Measurements from ENCODE around the gene ST6GALNAC6. TPM values are rescaled to one million over a fixed set of nuclear protein-coding genes. Genes with fewer than 3 reads are reported as not detected.
A peak's percentile ranks its signal among the peaks of the same experiment; 100 is the strongest.

Gene ST6GALNAC6
- total RNA-seq, 1 donor from 2014 or later = 77.0 TPM

- Mint-ChIP-seq H3K4me3 (ENCODE audit: unreplicated experiment) (peak overlapping the region; percentile 97), H3K4me1 (ENCODE audit: unreplicated experiment) (peaks cover 34% of the 10 kb centered on the region), H3K9me3 (ENCODE audit: unreplicated experiment) (no peaks in the 10 kb centered on the region), H3K27me3 (ENCODE audit: unreplicated experiment) (no peaks in the 10 kb centered on the region), H3K27ac (ENCODE audit: unreplicated experiment) (peak overlapping the region; percentile 83), H3K36me3 (ENCODE audit: unreplicated experiment) (peaks cover 9% of the 10 kb centered on the region)
- no peak for DNase-seq (ENCODE audit: extremely low spot score, unreplicated experiment)
- TF ChIP-seq CTCF (IDR thresholded peaks at IDR 0.05) = no peak
Measured at GRCh38 chr9:127937056-127937387, 37.6 kb upstream of the ST6GALNAC6 start.

- no peak for TF ChIP-seq CTCF (IDR thresholded peaks at IDR 0.05)
- Mint-ChIP-seq H3K27ac (ENCODE audit: unreplicated experiment) (peak overlapping the region; percentile 83), H3K4me1 (ENCODE audit: unreplicated experiment) (peaks cover 37% of the 10 kb centered on the region), H3K27me3 (ENCODE audit: unreplicated experiment) (no peaks in the 10 kb centered on the region), H3K9me3 (ENCODE audit: unreplicated experiment) (no peaks in the 10 kb centered on the region), H3K4me3 (ENCODE audit: unreplicated experiment) (peak overlapping the region; percentile 97), H3K36me3 (ENCODE audit: unreplicated experiment) (peaks cover 9% of the 10 kb centered on the region)
- no peak for DNase-seq (ENCODE audit: extremely low spot score, unreplicated experiment)
Measured at GRCh38 chr9:127936347-127936852, 37.0 kb upstream of the ST6GALNAC6 start.

- Mint-ChIP-seq H3K27me3 (ENCODE audit: unreplicated experiment) (no peaks in the 10 kb centered on the region), H3K27ac (ENCODE audit: unreplicated experiment) (no peak overlapping the region), H3K4me1 (ENCODE audit: unreplicated experiment) (peaks cover 43% of the 10 kb centered on the region), H3K9me3 (ENCODE audit: unreplicated experiment) (no peaks in the 10 kb centered on the region), H3K4me3 (ENCODE audit: unreplicated experiment) (peak overlapping the region; percentile 97), H3K36me3 (ENCODE audit: unreplicated experiment) (peaks cover 4% of the 10 kb centered on the region)
- TF ChIP-seq CTCF (IDR thresholded peaks at IDR 0.05) = no peak
- no peak for DNase-seq (ENCODE audit: extremely low spot score, unreplicated experiment)
Measured at GRCh38 chr9:127935765-127936221, 36.4 kb upstream of the ST6GALNAC6 start.

GRCh38 chr9:127934986-127935385 lies 35.6 kb upstream of the ST6GALNAC6 start:
- no peaks in the 10 kb centered on the region for H3K36me3 Mint-ChIP-seq (ENCODE audit: unreplicated experiment)
- no peak overlapping the region for H3K27ac Mint-ChIP-seq (ENCODE audit: unreplicated experiment)
- TF ChIP-seq CTCF (IDR thresholded peaks at IDR 0.05) = no peak
- no peaks in the 10 kb centered on the region for H3K27me3 Mint-ChIP-seq (ENCODE audit: unreplicated experiment)
- no peak overlapping the region for H3K4me3 Mint-ChIP-seq (ENCODE audit: unreplicated experiment)
- H3K9me3 Mint-ChIP-seq (ENCODE audit: unreplicated experiment) = no peaks in the 10 kb centered on the region
- peaks cover 46% of the 10 kb centered on the region for H3K4me1 Mint-ChIP-seq (ENCODE audit: unreplicated experiment)
- DNase-seq (ENCODE audit: extremely low spot score, unreplicated experiment) = no peak

- H3K4me3 Mint-ChIP-seq (ENCODE audit: unreplicated experiment) = no peak overlapping the region
Measured at GRCh38 chr9:127934248-127934647, 34.8 kb upstream of the ST6GALNAC6 start.

More at GRCh38 chr9:127934248-127934647, 34.8 kb upstream of the ST6GALNAC6 start:
- no peak for DNase-seq (ENCODE audit: extremely low spot score, unreplicated experiment)
- H3K4me1 Mint-ChIP-seq (ENCODE audit: unreplicated experiment) = peaks cover 48% of the 10 kb centered on the region
- H3K27ac Mint-ChIP-seq (ENCODE audit: unreplicated experiment) = peak overlapping the region; percentile 0
- no peaks in the 10 kb centered on the region for H3K36me3 Mint-ChIP-seq (ENCODE audit: unreplicated experiment)
- no peaks in the 10 kb centered on the region for H3K27me3 Mint-ChIP-seq (ENCODE audit: unreplicated experiment)
- TF ChIP-seq CTCF (IDR thresholded peaks at IDR 0.05) = no peak
- no peaks in the 10 kb centered on the region for H3K9me3 Mint-ChIP-seq (ENCODE audit: unreplicated experiment)
